IPS-11a (cell line): ENCODE results near the gene DGAT2.

ENCODE experiments used
- H3K4me3 ChIP-seq: one replicate; pipeline ENCODE4 v1.5.1; 2013; ENCODE audit warnings: low read depth, low read length, control low read depth

The DGAT2 gene

GRCh38 chr11:75800728-75801361 lies 32.3 kb downstream of the DGAT2 start:
- no peak overlapping the region for H3K4me3 ChIP-seq

DNA sequence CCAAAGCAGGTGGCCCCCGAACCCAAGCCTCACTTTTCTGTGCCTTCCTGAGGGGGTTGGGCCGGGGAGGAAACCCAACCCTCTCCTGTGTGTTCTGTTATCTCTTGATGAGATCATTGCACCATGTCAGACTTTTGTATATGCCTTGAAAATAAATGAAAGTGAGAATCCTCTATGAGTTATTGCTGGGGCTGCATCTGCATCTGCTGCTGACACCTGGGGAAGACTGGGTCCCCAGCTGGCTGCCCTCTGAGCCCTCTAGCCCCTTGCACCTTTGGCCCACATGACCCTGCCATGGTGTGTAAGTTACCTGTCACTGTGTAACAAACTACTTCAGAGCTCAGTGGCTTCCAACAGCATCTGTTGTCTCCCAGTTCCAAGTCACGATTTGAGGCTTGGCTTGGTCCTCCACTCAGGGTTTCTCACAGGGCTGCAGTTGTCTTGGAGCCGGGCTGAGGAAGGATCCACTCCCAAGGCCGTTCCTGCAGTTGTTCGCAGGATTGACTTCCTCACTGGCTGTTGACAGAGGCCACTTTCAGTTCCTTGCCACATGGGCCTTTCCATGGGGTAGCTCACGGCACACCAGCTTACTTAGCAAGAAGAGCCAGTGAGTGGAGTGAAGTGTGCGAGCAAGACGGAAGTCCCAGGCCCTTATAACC lies 32.9 kb downstream of the DGAT2 start:
- H3K4me3 ChIP-seq = no peak overlapping the region

- no peak overlapping the region for H3K4me3 ChIP-seq
Observed at GRCh38 chr11:75802021-75802912, 33.7 kb downstream of the DGAT2 start.

DNA sequence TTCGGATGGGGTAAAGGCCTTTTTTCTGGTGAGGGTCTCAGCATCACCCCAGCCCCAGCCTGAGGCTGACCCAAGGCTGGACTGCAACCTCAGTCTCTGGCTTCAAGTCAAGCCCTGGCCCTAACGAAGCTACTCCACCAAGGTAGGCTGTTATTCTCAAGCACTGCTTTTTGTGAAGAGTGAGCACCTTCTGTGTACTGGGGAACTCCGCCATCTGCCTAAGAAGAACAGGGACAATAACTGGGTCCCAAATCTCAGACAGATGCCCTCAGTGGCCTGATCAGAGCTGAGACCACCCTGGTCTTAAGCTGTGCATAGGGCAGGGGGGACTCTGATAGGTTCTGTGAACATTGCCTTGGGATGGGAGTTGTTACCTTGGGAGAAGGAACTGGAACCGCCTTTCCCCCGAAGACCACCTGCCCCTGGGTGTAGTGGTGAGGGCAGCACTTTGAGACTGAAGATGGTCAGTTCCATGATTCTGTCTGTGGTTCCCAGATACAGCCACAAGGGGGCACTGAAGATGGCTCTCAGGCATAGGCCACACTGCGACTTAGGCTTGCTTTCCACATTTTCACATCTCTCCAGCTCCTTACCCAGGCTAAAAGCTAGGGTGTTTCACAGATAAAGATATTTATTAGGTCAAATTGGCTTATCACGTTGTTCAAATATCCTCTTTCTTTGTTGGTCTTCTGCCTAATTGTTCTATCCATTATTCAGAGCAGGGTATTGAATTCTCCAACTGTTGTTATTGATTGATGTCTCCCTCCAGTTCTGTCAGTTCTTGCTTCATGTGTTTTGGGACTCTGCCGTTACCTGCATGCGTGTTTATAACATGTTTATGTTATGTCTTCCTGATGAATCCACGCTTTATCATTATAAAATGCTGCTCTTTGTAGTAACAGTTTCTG lies 34.6 kb downstream of the DGAT2 start:
- no peak overlapping the region for H3K4me3 ChIP-seq

DNA sequence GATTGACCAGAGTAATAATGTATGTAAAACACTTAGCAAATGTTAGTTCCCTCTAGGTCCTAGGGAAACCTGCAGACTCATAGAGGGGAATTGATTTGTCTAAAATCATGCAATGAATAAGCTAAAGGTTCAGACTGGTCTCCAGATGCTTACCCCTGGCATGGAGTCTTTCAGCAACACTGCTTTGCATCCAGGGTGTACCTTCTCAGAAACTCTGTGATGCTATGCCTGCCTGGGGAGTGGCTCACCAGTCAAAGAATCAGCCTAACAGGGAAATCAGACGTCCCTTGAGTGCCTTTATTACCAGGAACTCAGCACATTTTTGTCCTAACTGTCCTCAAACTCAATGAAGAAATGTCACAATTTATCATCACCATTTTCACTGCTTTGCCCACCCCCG lies 40.5 kb downstream of the DGAT2 start:
- H3K4me3 ChIP-seq = no peak overlapping the region

DNA sequence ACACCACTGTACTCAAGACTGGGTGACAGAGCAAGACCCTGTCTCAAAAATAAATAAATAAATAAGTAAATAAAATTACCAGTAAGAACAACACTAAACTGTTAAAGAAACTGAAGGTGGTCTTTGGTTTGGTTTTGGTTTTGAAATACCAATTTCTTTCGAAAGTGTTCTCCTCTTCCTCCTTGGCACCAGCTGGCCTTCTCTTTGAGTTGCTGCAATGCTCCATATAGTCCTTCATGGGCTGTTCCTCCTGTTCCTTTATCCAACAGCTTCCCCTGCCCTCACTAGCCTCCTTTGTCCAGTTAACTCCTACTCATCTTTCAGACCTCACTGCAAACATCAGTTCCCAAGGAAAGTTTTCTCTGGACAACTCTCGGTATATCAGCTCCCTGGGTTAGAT lies 41.4 kb downstream of the DGAT2 start:
- H3K4me3 ChIP-seq = no peak overlapping the region

GRCh38 chr11:75810637-75811390 lies 42.2 kb downstream of the DGAT2 start:
- no peak overlapping the region for H3K4me3 ChIP-seq

GRCh38 chr11:75811485-75811884 lies 42.9 kb downstream of the DGAT2 start:
- no peak overlapping the region for H3K4me3 ChIP-seq

- H3K4me3 ChIP-seq = no peak overlapping the region
Observed at GRCh38 chr11:75812542-75813040, 44.0 kb downstream of the DGAT2 start.

- no peak overlapping the region for H3K4me3 ChIP-seq
Observed at GRCh38 chr11:75813124-75813523, 44.5 kb downstream of the DGAT2 start.

- no peak overlapping the region for H3K4me3 ChIP-seq
Observed at GRCh38 chr11:75813622-75814039, 45.1 kb downstream of the DGAT2 start.

DNA sequence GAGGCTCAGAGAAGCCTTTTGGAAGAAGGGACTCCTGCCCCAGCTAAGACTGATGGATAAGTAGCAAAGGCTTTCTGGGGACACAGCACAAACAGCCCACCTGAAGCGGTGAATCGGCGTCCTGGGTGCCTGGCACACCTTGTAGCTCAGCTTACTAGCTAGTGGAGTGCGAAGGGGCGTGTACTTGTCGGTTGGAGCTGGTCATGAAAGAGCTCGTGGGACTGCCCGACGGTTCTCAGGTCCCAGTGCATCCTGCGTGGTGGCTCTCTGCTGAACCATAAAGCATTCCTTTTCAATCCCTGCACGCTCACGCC lies 45.7 kb downstream of the DGAT2 start:
- H3K4me3 ChIP-seq = peak overlapping the region; percentile 84

- H3K4me3 ChIP-seq = peak within 1 kb of the TSS; percentile 84
Observed at GRCh38 chr11:75814677-75815344, 46.2 kb downstream of the DGAT2 start, which contains the start of gene UVRAG. TSS of gene UVRAG (plus strand) at chr11:75815210. CDS start at chr11:75815408, 198 bp downstream.

DNA sequence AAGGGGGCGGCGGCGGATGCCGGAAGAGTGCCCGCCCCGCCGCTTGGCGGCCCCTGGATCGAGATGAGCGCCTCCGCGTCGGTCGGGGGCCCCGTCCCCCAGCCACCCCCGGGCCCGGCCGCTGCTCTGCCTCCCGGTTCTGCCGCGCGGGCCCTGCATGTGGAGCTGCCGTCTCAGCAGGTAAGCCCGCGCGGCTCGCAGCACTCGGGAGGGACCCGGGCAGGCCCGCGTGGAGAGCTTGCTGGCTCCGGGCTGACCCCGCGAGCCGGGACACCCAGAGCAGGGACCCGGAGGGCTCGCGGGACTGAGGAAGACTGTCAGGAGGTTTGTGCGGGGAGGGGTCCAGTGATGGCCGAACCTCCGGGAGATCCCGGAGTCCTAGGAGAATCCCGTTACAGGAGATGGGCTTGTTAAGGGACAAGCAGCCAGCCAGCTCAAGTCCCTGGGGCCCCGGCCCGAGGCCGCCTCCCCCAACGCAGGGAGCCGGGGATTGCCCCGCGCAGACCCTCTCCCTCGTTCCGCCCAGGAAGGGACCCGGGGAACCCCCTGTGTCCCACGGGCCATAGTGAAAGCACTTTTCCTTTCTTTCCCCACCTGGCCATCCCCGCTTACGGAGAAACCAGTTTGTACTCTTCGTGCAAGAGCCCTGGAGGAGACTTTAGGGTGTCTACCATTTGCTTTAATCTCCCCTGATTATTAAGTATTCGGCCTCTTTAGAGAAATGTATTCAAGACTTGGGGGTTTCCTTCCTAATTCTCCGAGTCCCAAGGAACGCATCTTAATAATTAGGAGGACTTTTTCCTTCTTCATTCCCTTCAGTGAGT lies 47.0 kb downstream of the DGAT2 start:
- peak overlapping the region; percentile 84 for H3K4me3 ChIP-seq

- no peak overlapping the region for H3K4me3 ChIP-seq
Observed at GRCh38 chr11:75816561-75817239, 48.1 kb downstream of the DGAT2 start.

GRCh38 chr11:75820645-75821044 lies 52.1 kb downstream of the DGAT2 start:
- H3K4me3 ChIP-seq = no peak overlapping the region

GRCh38 chr11:75821202-75821601 lies 52.6 kb downstream of the DGAT2 start:
- no peak overlapping the region for H3K4me3 ChIP-seq

DNA sequence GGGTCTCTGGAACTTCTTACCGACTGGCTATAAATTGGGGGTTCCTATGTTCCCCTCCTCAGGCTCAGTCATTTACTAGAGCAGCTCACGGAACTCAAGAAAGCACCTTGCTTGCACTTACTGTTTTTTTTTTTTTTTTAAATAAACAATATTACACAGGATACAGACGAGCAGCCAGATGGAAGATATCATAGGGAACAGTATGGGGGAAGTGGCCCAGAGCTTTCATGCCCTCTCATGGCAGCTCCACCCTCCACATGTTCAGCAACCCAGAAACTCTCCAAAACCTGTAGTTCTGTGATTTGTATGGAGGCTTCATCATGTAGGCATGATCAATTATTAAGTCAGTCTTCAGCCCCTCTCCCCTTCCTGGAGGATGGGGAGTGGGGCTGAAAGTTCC lies 54.0 kb downstream of the DGAT2 start:
- no peak overlapping the region for H3K4me3 ChIP-seq
